RPMI7951 (cell line): ENCODE measurements around the gene ARHGAP6. TPM values are rescaled to one million over a fixed set of nuclear protein-coding genes. Genes with fewer than 3 reads are reported as not detected.
"Not testable (repeated sequence)": the region's sequence is repeated elsewhere in the genome, so short reads cannot be mapped to it uniquely, and the experiment has no call there.

Source experiments
- DNase-seq: peaks from one replicate; pipeline ENCODE4 v3.0.0-alpha.2; 2012; ENCODE audit warnings: low read depth
- total RNA-seq: library from RNA; depleted of rRNA; stranded (reverse); fragments of >200 nt; shearing (Covaris generic); gene quantifications from 2 replicates; pipeline ENCODE4 v1.2.3, GENCODE V29; 2014

Gene ARHGAP6
- total RNA-seq, 1 experiment from 2014 or later: not detected

DNA sequence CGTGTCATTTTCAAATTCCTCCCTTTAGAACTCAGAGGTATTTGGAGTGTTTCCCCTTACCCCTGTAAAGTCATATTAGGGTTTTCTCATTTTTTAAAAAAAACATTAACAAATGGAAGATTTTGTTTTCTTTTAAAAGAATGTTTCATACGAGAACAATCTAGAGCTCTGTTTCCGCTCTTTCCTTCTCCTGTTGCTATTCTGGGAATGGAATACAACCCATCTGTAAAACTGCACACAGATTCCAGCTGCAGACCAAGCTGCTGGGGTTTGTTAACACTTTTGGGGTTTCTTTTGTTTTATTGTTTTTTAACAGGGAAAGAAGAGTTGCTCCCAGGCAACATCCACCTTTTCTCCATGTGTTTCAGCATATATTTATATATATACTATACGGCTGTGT is 493.3 kb downstream of the ARHGAP6 start:
- DNase-seq: no peak

DNA sequence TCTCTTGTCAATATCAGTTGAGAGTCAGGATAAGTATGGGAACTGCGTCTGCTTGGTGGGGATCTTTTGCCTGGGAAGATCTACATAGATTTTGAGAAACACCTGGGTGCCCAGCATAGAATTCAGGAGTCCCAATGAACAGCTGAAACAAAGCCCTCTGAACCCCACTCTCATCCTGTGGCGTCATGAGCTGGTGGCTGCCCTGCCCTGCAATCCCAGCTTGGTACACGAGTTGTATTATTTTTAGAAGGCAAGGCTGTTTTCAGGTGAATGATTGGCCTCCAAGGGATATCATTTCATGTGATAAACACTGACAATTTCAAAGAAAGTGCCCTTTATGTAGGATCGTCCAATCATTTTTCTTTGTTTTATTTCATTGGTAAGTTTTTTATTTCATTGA is 493.8 kb downstream of the ARHGAP6 start:
- DNase-seq: no peak

DNA sequence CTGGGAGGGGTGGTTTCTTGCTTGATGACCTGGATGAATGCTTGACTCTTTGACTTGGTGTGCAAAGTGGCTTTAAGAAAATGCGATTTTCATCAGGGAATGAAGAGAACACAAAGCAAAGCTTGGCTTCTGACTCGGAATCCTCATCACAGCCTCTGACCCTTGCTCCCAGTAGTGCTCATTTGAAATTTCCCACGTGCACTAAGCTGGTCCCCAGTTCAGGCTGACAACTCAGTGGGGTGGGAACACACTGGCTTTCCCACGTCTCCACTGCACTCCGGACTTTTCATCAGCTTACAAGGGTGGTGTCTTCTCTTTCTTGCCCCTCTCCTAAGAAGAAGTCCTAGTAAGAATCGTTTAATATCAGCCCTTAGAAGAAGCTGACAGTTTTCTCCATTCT is 501.3 kb downstream of the ARHGAP6 start:
- no peak for DNase-seq

DNA sequence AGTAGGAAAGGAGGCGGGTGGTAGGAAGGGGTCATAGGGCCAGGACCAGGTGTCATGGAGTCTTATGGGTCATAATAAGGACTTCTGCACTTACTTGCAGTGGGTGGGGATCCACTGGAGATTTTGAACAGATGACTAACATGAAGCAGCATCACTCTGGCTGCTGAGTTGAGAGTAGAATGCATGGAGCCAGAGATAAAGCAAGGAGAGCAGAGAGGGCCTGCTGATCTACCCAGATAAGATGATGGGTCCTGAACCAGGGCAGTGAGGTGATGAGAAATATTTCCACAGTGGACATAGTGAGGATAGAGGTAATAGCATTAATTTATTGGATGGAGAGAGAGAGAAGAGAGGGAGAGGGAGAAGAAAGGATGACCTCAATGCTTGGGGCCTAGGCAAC is 506.6 kb downstream of the ARHGAP6 start:
- DNase-seq: no peak

DNA sequence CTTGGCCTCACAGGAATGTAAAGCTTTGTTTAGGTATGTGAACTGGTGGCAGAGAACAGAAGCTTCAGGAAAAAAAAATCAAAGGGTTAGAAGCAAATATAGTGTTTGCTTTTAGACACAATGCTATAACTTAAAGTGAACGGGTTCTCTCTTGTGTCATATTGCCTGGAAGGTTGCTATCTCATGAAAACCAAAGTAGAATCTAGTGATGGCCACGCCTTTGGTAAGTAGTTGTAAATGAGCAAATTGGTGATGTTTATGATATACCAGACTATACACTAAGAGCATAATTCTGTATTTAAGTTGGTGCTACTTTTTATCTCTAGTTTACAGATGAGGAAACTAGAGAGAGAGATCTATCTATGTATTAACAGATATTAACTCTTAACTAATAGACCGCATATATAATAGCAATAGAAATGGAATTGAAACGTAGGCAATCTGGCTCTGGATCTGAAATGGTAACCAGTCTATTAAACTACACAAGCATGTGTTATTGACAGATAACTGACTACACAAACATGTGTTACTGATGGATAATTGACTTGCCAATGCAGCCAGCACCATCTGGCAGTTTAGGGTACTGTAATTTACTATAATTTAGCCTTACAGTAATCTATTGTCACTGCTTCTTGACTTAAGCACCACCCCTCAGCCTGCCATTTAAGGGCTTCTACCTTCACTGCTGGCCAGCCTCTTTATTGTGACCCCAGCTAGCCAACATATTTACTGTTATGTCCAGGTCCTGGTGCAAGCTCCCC is 513.7 kb downstream of the ARHGAP6 start:
- no peak for DNase-seq

DNA sequence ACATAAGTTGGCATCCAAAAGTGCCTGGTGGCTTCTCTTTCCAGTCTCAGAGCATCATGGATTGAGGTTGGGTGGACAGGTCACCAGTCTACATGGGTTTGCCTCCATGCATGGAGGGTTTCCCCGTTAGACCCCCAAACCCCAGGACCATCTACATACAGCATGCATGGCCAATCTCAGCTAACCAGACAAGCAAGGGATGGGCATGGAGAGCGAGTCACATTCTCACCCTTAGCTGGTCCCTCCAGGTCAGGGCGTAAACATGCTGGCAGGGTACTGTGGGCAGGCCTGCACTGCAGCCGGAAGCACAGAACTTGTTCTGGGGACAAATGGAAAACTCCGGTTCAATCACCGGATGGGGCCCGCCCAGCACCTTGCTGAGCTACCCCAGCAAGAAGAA is 517.3 kb downstream of the ARHGAP6 start:
- DNase-seq: no peak

DNA sequence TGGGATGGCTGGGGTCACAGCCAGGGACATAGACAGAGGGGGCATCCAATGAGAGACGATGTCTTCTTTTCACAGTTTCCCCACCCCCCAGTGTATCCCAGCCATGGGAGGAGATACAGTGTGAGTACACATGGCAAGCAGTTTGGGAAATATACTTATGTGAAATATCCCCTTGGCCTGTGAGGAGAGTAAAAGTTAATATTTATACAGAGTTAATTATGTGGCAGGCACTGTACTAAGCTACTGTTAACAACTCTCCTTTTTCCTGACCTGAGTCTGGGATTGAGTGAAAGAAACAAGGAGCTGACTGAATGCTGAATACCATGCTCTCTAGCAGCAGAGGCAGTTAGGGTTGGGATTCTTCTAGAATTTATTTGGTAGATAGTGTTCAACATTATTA is 519.3 kb downstream of the ARHGAP6 start:
- no peak for DNase-seq

DNA sequence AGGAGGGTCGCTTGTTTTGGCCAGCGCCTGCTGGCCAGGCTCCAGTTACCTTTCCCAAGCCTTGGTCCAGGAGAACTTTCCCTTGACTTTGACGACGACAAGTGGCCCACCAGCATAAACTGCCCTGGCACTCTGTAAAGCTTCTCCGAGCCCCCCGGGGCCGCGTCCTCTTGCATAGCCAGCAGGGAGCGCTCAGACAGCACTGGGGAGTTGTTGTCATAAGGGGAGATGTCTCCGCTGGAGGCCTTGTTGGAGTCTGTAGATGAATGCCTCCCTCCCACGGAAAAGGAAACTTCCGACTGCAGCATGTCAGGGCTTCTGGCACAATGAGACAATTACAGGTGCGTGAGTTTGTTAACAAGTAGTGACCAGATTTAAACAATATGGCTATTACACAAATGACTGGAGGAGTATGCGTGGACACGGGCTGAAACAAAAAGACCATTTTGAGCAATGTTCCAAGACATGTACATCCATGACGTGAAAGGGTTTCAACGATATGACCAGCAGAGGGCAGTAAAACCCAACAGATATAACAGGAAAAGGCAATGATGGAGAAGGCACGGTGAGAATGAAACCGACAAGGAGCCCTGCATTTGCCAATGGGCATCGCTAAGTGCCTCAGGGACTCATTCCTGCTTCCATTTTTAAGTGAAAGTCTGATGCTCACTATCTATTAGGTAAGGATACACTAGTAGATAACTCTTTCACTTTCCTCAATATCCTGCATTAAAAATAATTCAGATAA is 521.6 kb downstream of the ARHGAP6 start:
- peak; percentile 67 for DNase-seq

DNA sequence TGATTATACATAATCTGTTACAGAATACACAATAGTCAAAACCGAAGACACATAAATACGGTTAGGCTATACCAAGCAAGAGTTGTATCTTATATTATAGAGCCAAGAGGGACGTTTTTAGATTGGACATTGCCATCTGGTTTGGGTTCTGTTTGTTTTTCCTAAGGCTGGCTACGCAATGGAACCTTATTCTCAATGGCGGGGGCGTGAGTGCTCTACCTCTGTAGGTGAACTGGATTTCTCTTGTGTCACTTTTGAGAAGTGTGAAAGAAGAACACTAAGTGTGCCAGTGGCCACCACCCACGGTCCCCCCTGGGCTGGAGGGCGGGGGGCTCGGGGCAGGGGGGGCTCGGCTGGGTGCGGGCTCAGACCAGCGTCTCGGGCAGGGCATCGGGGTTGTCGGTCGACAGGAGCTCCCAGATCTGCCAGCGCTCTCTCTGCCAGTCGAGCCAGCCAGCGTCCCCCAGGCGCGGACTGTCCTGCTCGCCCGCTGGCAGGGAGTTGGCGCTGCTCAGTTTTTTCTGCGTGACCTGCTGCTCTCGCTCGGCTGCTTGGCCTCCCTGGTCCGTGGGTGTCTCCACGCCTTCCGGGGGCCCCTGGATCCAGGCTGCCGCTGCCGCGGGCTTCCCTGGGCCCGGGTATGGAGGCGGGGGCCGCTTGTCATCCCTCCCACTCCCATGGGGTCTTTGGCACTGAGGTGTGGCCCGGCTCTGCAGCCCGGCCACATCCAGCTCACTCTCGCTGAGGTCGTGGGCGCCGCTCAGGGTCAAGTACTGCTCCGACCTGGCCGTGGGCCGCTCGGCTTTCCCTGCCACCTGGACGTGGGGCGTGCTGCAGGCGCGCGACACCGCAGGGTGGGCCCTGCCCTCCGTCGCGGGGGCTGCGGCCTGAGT is 527.0 kb downstream of the ARHGAP6 start:
- no peak for DNase-seq

DNA sequence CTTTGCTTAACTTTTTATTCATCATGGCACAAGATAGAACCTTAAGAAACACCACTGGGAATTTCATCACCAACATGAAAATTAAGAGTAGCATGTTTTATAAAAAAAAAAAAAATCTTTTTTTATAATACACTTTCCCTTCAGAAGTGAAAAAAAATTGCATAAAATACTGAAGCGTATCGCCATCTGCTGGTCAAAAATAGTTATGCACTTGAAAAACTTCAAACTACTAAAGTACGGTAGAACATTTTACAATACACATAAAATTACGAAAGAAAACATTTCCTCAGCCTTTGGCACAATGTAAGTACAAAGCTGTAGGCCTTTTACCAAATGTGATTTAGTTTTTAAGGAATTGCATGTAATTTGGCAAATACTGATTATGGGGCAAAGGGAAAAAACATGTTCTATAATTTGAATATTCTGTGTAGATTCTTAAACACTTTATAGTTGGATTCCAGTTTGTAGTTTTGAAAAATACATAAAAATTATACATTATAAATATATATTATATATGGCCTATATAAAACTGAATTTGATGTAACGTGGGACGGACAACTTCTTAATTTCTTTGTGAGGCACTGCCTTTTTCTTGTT is 528.1 kb downstream of the ARHGAP6 start:
- DNase-seq: peak; percentile 15

DNA sequence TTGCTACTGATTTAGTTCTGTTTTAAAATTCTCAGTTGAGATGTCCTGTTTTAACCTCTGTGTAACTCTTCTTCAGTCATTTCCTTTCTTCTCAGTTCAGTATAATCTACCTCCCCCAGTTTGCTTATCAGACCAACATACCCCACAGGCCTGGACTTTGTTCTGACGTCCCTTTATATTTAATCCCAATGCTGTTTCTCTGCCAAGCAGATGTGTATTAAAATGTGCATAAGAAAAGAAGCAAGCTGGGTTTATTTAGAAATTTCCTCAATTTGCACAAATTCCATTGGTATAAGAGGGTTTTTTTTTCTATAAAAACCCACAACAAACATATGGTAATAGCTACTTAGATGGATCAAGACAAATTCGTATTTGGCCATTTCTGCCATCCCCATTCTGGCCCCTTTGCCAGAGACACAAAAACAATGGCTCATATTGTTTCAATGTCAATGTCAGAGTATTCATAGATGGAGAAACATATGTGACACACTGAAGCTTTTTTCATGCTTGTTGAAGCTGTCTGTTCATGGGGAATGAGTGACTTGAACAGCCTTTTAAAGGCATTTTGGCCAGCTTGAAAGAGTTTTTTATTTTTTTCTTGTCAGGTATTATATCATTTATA is 530.0 kb downstream of the ARHGAP6 start:
- no peak for DNase-seq

DNA sequence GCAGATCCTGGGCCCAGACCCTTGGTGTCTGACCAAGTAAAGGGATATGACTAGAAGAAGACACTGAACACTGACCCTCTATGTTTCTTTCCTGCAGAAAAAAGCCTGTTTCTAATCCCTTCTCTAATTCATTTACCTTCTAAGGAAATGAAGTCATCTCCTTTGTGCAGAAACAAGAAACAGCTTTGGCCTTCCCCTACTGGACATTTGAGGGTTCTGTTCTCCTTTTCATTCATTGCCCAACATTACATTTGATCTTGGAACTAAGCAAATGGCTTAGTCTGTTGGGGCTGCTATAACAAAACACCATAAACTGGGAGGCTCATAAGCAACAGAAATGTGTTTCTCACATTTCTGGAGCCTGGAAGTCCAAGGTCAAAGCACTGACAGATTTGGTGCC is 534.6 kb downstream of the ARHGAP6 start:
- DNase-seq: no peak

DNA sequence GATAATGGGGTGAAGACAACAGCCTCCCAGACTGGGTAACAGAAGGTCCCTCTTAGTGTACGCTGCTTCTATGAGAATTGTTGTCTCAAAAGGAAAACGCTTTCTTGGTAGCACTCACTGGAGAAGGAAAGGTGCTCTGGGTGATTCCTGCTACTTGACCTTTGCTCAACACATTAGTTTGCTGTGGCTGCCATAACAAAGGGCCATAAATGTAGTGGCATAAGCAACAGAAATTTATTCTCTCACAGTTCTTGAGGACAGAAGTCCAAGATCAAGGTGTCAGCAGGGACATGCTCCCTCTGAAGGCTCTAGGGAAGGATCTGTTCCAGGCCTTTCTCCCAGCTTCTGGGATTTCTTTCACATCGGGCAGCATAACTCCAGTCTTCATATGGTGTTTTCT is 535.6 kb downstream of the ARHGAP6 start:
- no peak for DNase-seq

DNA sequence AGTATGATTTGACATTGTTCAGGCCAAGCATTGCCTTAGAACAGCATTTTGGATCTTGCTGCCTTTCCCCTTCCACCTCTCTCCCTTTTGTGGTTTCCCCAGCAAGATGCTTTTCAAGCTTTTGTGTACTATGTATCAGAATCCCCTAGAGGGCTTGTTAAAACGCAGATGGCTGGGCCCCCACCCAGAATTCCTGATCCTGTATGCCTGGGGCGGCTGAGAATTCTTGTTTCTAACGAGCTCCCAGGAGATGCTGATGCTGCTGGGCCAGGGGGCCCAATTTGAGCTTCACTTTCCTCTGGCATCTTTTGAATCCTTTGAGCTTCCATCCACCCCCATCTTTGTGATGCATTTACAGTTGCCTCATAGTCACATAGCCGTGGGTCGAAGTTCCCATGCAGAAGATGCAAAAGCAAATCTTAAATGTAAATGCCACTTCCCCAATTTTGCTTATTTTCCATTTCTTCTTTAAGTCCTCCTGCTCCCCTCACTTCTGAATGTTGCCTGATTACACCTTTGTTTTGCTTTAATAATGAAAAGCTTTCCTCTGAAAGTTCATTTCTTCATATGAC is 536.1 kb downstream of the ARHGAP6 start:
- no peak for DNase-seq

DNA sequence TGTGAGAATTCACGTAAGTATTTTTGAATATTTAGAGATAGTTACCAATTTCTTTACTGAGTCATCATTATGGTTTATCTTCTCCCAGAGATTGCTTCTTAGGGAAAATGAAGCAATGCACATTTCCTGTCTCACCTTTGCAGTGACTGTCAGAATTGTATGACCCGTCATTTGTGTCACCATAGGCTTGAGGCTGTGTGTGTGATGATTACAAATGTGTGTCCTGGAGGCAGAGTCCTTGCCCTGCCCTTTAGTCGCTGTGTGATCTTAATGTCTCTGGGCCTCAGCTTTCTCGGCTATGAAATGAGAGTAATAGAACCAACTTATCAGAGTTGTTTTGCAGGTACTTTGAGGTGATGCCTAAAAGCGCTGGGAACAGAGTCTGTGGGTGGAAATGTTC is 540.7 kb downstream of the ARHGAP6 start:
- DNase-seq: no peak

DNA sequence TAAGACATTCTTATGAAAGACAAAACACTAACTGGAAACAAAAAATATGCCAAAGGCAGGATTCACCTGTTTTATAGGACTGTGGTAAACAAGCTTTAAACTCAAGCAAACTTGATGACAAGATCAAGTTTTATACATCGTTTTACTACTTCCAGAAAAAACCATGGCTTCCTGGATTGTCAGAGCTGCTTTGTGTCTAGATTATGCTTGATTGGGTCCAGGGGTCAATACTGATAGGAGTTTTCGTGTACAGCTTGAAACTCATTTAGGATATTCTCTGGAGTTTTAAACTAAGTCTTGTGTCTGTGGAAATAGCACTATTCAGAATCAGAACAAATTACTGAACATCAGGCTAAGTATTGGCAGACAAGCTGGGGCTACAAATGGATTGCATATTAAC is 541.6 kb downstream of the ARHGAP6 start:
- no peak for DNase-seq

DNA sequence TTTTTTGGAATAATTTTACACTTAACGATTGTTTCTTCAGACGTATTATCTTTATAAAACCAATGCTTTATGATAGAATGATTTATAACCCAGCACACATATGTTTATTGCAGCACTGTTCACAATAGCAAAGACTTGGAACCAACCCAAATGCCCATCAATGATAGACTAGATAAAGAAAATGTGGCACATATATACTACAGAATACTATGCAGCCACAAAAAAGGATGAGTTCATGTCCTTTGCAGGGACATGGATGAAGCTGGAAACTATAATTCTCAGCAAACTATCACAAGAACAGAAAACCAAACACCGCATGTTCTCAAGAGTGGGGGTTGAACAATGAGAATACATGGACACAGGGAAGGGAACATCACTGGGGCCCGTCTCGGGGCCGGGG is 542.6 kb downstream of the ARHGAP6 start:
- DNase-seq: not testable (repeated sequence)

DNA sequence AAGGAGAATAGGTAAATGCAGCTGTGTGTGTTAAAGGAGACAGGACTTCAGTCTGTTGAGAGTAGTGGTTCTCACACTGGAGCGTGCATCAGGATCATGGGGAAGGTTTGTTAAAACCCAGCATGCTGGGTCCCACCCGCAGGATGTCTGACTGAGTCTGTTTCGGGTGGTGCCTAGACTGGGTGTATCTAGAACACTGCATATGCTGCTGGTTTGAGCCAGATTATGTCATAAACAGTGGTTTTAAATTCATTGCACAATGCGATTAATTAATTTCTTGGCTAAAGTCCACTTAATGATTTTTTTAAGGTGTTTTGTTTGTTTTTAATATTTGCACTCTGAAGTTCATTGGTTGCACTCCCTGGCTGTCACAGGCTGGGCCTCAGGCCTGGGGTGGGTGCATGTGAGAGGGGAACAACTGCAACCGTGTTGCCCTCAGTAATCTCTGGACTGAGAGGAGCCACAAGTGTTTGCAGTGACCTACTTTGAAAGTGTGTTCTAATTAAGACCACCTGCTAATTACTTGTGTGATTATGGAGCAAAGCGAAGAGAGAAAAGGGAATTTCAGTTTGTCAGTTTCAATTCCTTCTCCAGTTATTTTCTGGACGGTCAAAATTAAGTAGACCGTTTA is 546.3 kb downstream of the ARHGAP6 start:
- no peak for DNase-seq

DNA sequence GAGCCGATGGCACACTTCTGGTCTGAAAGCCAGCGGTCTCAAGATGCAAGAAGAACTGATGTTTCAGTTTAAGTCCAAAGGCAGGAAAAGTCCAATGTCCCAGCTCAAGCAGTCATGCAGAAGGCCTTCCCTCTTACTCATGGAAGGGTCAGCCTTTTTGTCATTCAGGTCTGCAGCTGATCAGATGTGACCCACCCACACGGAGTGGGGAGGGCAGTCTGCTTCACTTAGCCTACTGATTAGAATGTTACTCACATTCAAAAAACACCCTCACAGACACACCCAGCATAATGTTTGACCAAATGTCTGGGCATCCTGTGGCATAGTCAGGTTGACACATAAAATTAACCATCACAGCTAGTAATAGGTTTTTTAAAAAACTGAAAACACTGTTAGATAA is 548.0 kb downstream of the ARHGAP6 start:
- DNase-seq: no peak

DNA sequence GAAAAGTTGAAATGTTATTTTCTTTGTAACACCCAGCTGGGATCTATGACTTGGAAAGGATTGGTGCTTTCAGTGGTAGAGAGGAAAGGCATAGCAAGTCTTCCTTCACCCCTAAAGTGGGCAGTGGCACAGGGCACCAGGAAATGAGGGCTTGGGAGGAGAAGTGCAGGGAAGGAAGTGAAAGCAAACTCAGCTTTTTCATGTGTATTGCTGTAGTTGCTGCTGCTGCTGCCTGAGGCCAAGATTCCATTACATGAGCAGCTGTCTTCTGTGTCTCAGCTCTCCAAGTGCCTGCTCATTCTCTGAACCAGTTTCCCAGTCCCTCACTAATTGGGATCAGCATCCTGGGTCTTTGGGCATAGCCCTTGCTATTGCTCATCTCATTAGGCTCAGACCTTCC is 552.0 kb downstream of the ARHGAP6 start:
- peak; percentile 48 for DNase-seq

DNA sequence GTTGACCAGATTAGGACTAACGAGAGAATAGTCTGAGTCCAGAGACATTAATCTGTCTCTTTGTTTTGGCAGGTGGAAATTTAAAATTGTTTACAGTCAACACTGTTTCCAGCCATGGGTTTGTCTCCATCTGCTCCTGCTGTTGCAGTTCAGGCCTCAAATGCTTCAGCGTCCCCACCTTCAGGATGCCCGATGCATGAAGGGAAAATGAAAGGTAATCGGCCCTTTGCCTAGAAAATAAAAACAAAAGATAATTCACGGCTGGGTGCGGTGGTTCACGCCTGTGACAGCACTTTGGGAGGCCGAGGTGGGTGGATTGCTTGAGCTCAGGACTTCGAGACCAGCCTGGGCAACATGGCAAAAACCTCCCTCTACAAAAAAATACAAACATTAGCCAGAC is 553.8 kb downstream of the ARHGAP6 start:
- DNase-seq: no peak
